CD4-positive, alpha-beta T cell treated with Interleukin-1 beta for 1 hour (primary cell): ENCODE results near the gene EHMT1.
A peak's percentile ranks its signal among the peaks of the same experiment; 100 is the strongest.
"Not testable (repeated sequence)": the region's sequence is repeated elsewhere in the genome, so short reads cannot be mapped to it uniquely, and the experiment has no call there.

Experiments
- DNase-seq, 2 donors: peaks; one replicate each; pipeline ENCODE4 v3.0.0-alpha.2; 2020 to 2022

Gene EHMT1

GRCh38 chr9:137722481-137722880 is 103.7 kb downstream of the EHMT1 start:
- DNase-seq, result peak; percentile 22 to 32

- peak; percentile 56 to 59 for DNase-seq
These were observed 104.6 kb downstream of the EHMT1 start for GRCh38 chr9:137723356-137723755.

GRCh38 chr9:137723783-137724445 is 105.1 kb downstream of the EHMT1 start:
- DNase-seq, result no peak

- DNase-seq, result no peak
These were observed 106.0 kb downstream of the EHMT1 start for GRCh38 chr9:137724818-137725240.

GRCh38 chr9:137725598-137725997 is 106.8 kb downstream of the EHMT1 start:
- DNase-seq, result no peak

GRCh38 chr9:137726336-137726735 is 107.5 kb downstream of the EHMT1 start:
- not testable (repeated sequence) for DNase-seq

- no peak for DNase-seq
These were observed 108.0 kb downstream of the EHMT1 start for GRCh38 chr9:137726764-137727163.

GRCh38 chr9:137727716-137728115 is 108.9 kb downstream of the EHMT1 start:
- DNase-seq, result no peak

- DNase-seq, result no peak
These were observed 109.9 kb downstream of the EHMT1 start for GRCh38 chr9:137728444-137729311.

GRCh38 chr9:137731216-137731946 is 112.6 kb downstream of the EHMT1 start:
- DNase-seq, result no peak

- DNase-seq, result no peak
These were observed 113.4 kb downstream of the EHMT1 start for GRCh38 chr9:137731947-137732813.

GRCh38 chr9:137733429-137733828 is 114.6 kb downstream of the EHMT1 start:
- no peak for DNase-seq

GRCh38 chr9:137734181-137734580 is 115.4 kb downstream of the EHMT1 start:
- no peak for DNase-seq

- DNase-seq, result peak in 1 of 2 donors; percentile 53
These were observed 119.4 kb downstream of the EHMT1 start for GRCh38 chr9:137738182-137738696.

GRCh38 chr9:137738703-137739102 is 119.9 kb downstream of the EHMT1 start:
- DNase-seq, result no peak

GRCh38 chr9:137739371-137740309 is 120.8 kb downstream of the EHMT1 start:
- DNase-seq, result no peak

GRCh38 chr9:137740312-137740711 is 121.5 kb downstream of the EHMT1 start:
- no peak for DNase-seq

GRCh38 chr9:137741330-137741729 is 122.5 kb downstream of the EHMT1 start:
- no peak for DNase-seq

- no peak for DNase-seq
These were observed 123.9 kb downstream of the EHMT1 start for GRCh38 chr9:137742698-137743097.

GRCh38 chr9:137743695-137744094 is 124.9 kb downstream of the EHMT1 start:
- DNase-seq, result no peak

- DNase-seq, result no peak
These were observed 125.9 kb downstream of the EHMT1 start for GRCh38 chr9:137744632-137745183.
